Activated CD8-positive, alpha-beta memory T cell treated with anti-CD3 and anti-CD28 coated beads, Interleukin-2, amount 50 U/mL, for 24 hours (primary cell): ENCODE results near the gene COL4A1.

Experiments used
- DNase-seq: peaks from one replicate; pipeline ENCODE4 v3.0.0-alpha.2; 2020; ENCODE audit errors: extremely low read depth

COL4A1 gene

GRCh38 chr13:110221406-110222117, 85.4 kb downstream of the COL4A1 start:
- DNase-seq, result no peak

GRCh38 chr13:110220471-110220870, 86.5 kb downstream of the COL4A1 start:
- no peak for DNase-seq

- DNase-seq, result no peak
Measured at GRCh38 chr13:110218581-110219201, 88.3 kb downstream of the COL4A1 start.

GRCh38 chr13:110217811-110218210, 89.1 kb downstream of the COL4A1 start:
- DNase-seq, result no peak

GRCh38 chr13:110217085-110217484, 89.9 kb downstream of the COL4A1 start:
- DNase-seq, result no peak

GRCh38 chr13:110216398-110217041, 90.4 kb downstream of the COL4A1 start:
- no peak for DNase-seq

- no peak for DNase-seq
Measured at GRCh38 chr13:110216006-110216397, 91.0 kb downstream of the COL4A1 start.

GRCh38 chr13:110215606-110216005, 91.4 kb downstream of the COL4A1 start:
- no peak for DNase-seq

- no peak for DNase-seq
Measured at GRCh38 chr13:110214637-110215036, 92.3 kb downstream of the COL4A1 start.

- DNase-seq, result no peak
Measured at GRCh38 chr13:110213461-110214074, 93.4 kb downstream of the COL4A1 start.

- DNase-seq, result no peak
Measured at GRCh38 chr13:110212529-110212928, 94.4 kb downstream of the COL4A1 start.

GRCh38 chr13:110211735-110212134, 95.2 kb downstream of the COL4A1 start:
- DNase-seq, result no peak

- DNase-seq, result no peak
Measured at GRCh38 chr13:110211046-110211445, 95.9 kb downstream of the COL4A1 start.

- DNase-seq, result no peak
Measured at GRCh38 chr13:110210604-110210985, 96.4 kb downstream of the COL4A1 start.

GRCh38 chr13:110209950-110210603, 96.9 kb downstream of the COL4A1 start:
- no peak for DNase-seq

GRCh38 chr13:110208116-110208515, 98.8 kb downstream of the COL4A1 start:
- no peak for DNase-seq

- DNase-seq, result no peak
Measured at GRCh38 chr13:110206996-110207395, 100.0 kb downstream of the COL4A1 start.

- no peak for DNase-seq
Measured at GRCh38 chr13:110206185-110206584, 100.8 kb downstream of the COL4A1 start.

- DNase-seq, result no peak
Measured at GRCh38 chr13:110201114-110201513, 105.8 kb downstream of the COL4A1 start.

GRCh38 chr13:110200276-110200870, 106.6 kb downstream of the COL4A1 start:
- no peak for DNase-seq

GRCh38 chr13:110199046-110199831, 107.7 kb downstream of the COL4A1 start:
- no peak for DNase-seq
